DMS79 (cell line): ENCODE measurements around the gene HSPG2.

ENCODE experiments used
- DNase-seq: peaks from one replicate; lab custom pipeline; 2025; lab: John Stamatoyannopoulos, UW

The HSPG2 gene

GRCh38 chr1:21898326-21899200 lies 38.5 kb downstream of the HSPG2 start:
- no peak for DNase-seq

- no peak for DNase-seq
Observed at GRCh38 chr1:21897844-21898243, 39.3 kb downstream of the HSPG2 start.

- DNase-seq, result no peak
Observed at GRCh38 chr1:21896652-21897532, 40.2 kb downstream of the HSPG2 start.

GRCh38 chr1:21896026-21896425 lies 41.1 kb downstream of the HSPG2 start:
- DNase-seq, result no peak

- no peak for DNase-seq
Observed at GRCh38 chr1:21894034-21894881, 42.9 kb downstream of the HSPG2 start.

GRCh38 chr1:21893046-21893805 lies 43.9 kb downstream of the HSPG2 start:
- no peak for DNase-seq

- DNase-seq, result no peak
Observed at GRCh38 chr1:21891621-21892479, 45.3 kb downstream of the HSPG2 start.

- no peak for DNase-seq
Observed at GRCh38 chr1:21891081-21891480, 46.0 kb downstream of the HSPG2 start.

- no peak for DNase-seq
Observed at GRCh38 chr1:21888500-21888899, 48.6 kb downstream of the HSPG2 start.

GRCh38 chr1:21887796-21888195 lies 49.3 kb downstream of the HSPG2 start:
- no peak for DNase-seq

GRCh38 chr1:21887216-21887736 lies 49.8 kb downstream of the HSPG2 start:
- DNase-seq, result no peak

GRCh38 chr1:21886486-21887215 lies 50.5 kb downstream of the HSPG2 start:
- DNase-seq, result no peak

GRCh38 chr1:21885236-21886037 lies 51.7 kb downstream of the HSPG2 start:
- DNase-seq, result no peak

GRCh38 chr1:21884456-21885235 lies 52.5 kb downstream of the HSPG2 start:
- DNase-seq, result no peak

GRCh38 chr1:21882721-21883415 lies 54.2 kb downstream of the HSPG2 start:
- no peak for DNase-seq

- DNase-seq, result no peak
Observed at GRCh38 chr1:21881250-21881649, 55.9 kb downstream of the HSPG2 start.

GRCh38 chr1:21880619-21880970 lies 56.5 kb downstream of the HSPG2 start:
- no peak for DNase-seq
